Measurements from ENCODE around the gene AMPH.

The AMPH gene
- 0 to 0.06 reads per million in 2 experiments for total RNA-seq

DNA sequence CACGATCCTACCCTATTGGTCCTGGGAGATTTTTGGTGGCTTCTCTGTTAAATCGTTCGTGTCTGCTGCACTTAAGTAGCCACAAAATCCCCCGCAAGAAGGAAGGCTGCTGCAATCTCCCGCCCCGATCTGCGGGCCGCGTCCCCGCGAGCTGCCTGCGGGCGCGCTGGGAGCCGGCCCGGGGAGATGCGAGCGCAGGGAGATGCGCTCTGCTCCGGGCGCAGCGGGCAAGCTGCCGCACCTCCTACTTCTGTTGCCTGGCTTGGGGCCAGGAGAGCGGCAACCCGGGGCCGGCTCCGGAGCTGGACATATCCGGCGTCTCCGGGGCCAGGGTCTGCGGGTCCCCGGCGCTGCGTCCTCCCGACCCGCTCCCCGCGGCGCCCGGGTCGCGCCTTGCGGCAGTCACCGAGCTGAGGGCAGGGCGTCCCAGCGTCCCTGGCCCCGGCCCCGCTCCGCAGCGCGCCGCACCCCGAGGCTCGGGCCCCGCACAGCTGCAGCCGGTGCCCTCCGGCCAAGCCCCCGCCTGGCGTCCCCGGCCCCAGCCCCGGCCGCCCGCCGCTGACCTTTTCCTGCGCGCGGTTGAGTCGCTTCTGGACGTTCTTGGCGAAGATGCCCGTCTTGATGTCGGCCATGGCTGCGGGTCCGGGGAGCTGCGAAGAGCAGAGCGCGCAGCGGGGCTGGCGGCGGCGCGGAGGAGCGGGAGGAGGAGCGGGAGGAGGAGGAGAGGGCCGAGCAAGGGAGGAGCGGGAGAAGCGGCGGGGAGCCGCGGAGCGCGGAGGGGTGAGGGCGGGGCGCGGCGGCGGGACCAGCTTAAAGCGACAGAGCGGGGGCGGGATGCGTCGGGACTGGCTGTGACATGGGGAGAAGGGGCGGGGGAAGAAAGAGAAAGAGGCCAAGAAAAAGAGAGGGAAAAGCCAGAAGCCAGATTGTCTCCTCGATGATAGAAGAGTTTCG, at the start of gene AMPH:
Gene AMPH, minus strand, starts transcription at position 654 of the 954 bp plus-strand sequence. Its CDS starts 22 bp downstream, at position 632.
- no peak for DNase-seq (ENCODE audit: low read depth)

DNA sequence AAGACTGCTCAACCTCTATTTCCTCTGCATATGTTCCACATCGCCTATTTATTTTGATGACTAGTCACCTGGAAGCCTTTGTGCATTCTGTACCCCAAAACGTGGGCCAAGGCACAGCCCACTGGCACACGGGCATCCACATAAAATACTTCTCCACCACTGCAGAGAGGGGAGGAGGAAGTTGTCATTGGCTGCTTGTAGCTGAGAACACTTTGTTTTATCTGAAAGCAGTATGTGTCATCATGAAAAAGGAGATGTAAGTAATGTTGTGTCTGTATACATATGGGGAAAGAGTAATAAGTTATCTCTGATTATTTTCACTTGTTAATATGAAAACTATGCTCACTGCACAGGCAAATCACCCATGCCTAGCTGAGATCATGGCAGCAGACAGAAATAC, 48.2 kb upstream of the AMPH start:
- DNase-seq (ENCODE audit: low read depth), result no peak

DNA sequence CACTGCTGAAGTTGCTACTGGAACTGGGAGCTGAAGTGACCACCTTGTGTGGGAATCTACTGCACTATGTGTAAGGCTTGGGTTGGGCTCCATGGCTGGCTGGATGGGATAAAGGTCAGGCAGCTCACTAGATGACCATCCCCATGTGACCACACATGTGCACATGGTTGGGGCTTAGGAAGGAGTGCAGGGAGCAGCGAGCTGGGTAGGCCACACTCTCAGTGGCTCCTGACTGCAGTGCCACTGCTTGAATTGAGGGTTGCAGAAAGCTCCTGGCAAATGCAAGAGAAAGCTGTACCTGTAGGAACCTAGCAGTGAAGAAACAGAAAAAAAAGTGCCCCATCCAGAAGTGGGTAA, 47.5 kb upstream of the AMPH start:
- no peak for DNase-seq (ENCODE audit: low read depth)

DNA sequence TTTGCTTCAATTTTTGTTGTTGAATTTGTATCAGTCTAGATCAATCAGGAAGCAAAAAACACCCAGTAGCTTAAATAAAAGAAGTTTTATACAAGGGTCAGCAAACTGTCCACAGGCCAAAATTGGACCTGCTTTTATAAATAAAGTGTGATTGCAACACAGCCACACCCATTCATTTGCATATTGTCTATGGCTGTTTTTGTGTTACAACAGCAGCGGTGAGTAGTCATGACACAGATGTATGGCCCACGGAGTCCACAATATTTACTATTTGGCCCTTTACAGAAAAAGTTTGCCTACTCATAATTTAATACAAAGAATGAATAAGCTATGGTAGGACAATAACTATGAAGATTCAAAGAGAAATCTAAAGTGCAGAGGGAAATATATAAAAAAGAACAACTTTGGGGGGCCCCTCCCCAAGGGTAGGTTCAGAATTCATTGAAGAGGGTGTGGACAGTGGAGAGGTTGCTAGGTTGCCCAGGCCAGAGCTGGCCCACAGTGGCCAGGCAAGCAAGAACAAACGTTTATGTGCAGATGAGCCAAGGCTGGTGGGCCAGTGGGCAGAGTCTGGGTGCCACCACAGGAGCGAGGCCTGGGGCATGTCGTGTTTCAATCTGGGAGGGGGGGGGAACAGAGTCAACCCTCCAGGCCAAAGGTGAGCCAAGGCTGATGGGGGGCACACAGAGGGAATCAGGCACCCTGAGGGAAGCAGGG, 47.0 kb upstream of the AMPH start:
- no peak for DNase-seq (ENCODE audit: low read depth)

DNA sequence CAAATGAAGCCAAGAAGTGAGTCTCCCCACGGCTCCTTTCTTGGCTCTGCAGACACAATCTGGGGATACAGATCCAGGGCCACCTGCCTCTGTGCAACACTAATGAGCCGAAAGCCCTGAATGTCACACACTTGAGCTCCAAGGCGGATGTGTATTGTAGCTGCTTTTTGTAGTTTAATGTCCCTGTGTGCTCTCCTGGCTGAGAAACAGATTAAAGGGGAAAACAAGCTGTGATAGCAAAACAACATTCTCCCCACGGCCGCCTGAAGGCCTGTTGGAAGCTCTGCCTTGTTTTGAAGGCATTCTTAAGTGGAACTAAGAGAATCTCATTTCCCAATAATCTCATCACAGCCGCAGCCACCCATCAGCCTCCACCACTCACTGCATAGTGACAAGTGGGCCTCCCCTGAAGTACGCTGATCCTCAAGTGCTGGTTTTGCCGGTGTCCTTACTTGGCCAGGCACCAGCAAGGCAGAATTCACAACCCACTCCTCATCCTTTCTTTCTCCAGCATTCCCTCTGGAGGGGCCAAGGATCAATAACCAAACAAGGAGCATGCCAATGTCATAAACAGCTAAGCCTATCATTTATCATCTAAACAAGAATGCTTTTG, 44.4 kb upstream of the AMPH start:
- no peak for DNase-seq (ENCODE audit: low read depth)

DNA sequence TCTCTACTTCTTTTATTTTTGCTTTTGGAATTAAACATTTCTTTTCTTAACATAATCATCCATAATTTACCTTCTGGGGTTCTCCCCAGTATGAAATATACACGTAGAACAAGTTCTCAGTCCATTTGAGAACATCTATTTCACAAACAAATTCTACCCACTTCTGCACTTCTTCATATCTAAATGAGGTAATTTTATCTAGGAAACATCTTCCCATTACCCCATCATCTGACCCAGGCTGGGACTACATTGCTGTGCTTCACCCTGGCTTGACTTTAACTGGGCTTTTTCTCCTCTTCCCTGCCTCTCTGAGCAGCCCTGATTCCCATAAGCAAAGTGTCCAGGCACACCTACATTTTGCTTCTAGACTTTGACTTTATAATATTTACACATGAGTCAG, 43.3 kb upstream of the AMPH start:
- DNase-seq (ENCODE audit: low read depth), result no peak

DNA sequence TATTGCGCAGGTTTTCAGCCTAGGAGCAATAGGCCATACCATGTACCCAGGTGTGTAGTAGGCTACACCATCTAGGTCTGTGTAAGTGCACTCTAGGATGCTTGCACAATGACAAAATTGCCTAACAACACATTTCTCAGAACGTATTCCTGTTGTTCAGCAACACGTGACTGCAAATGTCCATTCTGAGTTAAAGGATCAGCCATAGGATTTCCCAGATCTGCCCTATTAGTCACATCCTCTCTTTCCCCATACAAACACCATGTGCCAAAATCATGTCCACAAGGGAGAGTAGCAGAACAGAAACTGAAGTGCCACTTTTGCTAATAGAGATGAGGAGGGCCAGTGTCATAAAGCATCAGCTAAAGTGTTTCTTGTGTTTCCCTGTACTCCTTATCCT, 42.6 kb upstream of the AMPH start:
- no peak for DNase-seq (ENCODE audit: low read depth)

DNA sequence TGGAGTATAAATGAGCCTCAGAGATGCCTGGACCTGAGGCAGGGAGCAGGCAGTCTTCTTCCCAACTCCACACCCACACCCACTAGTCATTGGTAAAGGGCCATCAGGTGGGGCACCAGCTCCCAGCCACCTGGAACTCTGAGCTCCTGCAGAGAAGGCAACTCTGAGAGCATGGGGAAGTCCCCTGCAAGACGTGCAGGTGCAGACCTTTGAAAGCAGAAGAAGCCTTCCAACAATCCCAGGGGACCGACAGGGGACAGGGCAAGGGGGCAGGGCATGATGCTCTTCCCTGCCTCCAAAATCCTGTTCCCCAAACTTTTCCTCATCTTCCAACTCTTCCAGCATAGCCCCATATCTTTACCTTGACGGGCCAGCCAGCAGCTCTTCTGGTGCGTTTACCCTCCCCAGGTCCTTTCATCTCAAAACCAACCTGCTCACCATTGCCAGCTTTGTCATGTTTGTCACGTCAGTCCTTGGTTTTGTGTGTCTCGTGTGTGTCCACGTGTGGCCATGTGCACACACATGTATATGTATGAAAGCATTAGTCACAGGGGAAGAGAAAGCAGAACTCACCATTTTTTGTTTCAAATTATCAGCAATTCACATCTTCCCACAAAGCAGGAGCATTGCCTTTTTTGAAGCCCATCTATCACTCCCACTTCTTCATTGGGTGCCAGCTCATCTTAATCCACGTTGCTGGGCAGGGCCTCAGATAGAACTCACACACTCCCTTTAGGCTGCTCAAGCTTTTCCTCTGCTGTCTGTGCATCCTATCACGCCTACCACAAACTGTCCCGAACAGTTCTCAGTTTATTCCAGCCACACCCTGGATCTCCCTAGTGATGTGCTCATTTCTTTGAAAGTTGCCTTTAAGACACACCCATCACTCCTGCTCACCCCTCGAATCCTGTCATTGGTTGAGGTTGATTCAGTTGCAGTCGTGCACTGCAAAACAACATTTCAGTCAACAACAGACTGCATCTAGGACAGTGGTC, 41.0 kb upstream of the AMPH start:
- no peak for DNase-seq (ENCODE audit: low read depth)

DNA sequence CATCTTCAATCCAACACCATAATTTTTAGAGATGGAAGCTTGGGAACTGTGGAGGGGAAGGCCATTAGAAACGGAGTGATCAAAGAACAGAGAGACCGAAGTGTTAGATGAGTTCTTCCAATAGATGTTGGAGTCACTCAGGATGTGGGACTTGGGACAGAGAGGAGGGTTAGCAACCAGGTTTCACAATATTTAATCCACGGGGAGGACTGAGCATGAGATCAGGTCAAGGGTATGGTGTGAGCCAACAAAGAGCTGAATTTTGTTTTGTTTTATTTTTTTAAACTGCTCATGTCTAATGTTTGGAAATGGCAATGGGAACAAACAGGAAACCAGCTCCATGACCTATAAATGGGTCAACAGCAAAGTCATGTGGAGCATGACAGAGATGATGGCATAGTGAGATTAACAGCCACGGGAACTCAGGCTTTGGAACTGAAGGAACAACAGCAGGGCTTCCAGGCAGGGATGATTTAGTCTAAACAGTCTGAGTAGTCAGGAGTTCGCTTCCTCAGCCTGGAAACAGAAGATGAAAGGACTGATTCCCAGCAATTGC, 38.9 kb upstream of the AMPH start:
- DNase-seq (ENCODE audit: low read depth), result no peak

DNA sequence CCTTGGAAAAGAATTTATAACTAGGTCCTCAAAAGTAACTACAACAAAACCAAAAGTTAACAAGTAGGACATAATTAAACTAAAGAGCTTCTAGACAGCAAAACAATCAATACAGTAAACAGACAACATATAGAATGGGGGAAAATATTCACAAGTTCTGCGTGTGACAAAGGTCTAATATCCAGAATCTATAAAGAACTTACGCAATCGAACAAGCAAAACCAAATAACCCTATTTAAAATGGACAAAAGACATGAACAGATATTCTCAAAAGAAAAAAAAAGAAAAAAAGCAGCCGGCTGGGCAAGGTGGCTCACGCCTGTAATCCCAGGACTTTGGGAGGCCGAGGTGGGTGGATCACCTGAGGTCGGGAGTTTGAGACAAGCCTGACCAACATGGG, 33.8 kb upstream of the AMPH start:
- no peak for DNase-seq (ENCODE audit: low read depth)

DNA sequence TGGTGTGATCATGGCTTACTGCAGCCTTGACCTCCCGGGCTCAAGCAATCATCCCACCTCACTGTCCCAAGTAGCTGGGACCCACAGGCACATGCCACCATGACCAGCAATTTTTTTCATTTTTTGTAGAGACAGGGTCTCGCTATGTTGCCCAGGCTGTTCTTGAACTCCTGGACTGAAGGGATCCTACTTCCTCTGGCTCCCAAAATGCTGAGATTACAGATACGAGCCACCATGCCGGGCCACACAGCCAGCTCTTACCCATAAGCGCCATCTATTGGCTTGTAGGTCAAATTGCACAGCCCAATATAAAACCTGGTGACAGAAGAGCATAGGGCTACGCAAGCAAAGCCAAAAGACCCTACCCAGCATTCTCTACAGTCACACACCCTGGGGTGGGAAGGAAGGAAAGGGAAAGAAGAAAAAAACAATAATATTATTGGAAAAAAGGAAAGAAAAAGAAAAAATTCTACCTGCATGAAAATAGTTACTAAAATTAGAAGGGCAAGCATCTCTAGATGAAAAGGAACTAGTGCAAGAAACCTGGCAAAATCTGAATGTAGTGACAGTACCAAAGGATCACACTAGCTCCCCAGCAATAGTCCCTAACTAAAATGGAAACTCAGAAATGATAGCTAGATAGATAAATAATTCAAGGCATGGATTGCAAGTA, 29.4 kb upstream of the AMPH start:
- no peak for DNase-seq (ENCODE audit: low read depth)

DNA sequence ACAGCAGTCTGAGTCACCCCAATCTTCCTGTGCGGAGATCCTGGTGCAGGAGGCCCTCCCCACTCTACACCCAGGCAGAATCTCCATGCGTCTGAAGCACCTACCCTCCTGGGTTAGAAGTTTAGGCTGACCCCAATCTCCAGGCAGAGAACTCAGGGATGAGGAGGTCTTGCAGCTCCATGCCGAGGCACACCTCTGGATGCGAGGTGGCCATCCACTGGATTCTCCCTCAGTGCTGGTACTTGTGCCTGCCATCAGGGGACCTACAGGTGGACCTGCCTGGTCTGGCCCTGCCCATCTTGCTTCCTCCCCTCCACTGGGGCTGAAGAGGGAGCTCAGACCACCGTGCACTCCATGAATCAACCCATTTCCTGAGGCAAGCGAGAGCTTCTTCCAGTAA, 28.8 kb upstream of the AMPH start:
- DNase-seq (ENCODE audit: low read depth), result no peak

DNA sequence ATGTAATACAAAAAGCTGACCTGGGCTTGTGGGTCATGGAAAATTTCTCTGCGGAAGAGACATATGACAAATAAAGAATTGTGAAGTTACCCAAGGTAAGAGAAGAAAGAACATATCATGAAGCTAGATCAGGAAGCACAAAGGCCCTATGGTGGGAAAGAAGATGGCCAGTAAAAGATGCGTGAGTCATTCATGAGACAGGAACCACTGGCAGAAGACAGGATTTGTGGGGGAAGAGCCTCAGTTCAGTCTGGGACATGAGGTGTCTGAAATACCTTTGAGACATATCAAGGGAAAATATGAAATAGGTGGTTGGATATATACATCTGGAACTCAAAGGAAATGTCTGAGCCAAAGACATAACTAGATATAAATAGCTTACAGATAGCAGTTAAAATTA, 27.7 kb upstream of the AMPH start:
- DNase-seq (ENCODE audit: low read depth), result no peak

DNA sequence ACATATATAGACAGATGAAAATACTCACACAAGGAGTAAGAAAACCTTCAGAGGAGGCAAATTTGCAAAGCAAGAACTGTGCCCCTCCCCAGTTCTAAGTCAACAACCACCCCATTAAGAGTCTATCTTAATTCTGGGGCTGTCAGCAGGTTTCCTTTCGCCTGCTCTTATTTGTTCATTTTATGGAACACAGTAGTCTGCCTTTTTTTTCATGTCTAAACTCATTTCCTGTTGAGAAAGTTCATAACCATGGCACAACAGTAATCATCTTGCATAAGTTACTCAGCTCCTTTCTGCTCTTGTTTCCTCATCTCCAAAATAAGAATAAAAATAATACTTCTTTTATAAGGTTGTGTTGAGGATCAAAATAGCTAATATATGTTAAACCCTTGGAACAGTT, 25.8 kb upstream of the AMPH start:
- DNase-seq (ENCODE audit: low read depth), result no peak

DNA sequence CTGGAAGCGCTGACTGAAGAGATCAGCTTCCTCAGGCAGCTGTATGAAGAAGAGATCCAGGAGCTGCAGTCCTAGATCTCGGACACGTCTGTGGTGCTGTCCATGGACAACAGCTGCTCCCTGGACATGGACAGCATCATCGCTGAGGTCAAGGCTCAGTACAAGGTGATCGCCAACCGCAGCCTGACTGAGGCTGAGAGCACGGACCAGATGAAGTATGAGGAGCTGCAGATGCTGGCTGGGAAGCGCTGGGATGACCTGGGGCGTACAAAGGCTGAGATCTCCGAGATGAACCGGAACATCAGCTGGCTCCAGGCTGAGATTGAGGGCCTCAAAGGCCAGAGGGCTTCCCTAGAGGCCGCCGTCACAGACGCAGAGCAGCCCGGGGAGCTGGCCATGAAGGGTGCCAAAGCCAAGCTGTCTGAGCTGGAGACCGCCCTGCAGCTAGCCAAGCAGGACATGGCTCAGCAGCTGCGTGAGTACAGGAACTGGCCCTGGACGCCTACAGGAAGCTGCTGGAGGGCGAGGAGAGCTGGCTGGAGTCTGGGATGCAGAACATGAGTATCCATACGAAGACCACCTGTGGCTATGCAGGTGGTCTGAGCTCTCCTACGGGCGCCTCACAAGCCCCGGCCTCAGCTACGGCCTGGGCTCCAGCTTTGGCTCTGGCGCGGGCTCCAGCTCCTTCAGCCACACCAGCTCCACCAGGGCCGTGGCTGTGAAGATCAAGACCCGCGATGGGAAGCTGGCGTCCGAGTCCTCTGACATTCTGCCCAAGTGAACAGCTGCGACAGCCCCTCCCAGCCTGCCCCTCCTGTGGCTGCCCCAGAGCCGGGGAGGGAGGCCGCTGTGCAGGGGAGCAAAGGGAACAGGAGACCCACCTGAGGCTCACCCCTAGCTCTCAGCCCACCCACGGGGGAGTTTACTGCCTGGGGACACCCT, 24.9 kb upstream of the AMPH start:
- no peak for DNase-seq (ENCODE audit: low read depth)

DNA sequence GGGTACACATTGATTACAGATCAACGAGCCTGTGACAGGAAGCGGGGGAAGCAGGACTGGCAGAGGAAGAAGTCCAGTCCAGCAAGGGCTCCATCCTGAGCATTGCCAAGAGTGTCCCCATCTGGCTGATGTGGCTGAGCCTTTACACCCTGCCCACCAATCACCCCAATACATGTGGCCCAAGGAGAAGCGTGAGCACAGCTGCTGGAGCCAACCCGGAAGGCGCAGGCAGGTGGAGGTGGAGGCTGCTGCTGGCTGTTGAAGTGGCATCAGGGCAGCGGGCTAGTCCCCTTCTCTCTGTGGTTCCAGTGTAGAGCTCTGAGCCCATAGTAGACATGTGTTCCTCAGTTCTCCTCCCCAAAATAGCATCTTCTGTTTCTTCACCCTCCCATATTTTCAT, 6.8 kb upstream of the AMPH start:
- DNase-seq (ENCODE audit: low read depth), result no peak

DNA sequence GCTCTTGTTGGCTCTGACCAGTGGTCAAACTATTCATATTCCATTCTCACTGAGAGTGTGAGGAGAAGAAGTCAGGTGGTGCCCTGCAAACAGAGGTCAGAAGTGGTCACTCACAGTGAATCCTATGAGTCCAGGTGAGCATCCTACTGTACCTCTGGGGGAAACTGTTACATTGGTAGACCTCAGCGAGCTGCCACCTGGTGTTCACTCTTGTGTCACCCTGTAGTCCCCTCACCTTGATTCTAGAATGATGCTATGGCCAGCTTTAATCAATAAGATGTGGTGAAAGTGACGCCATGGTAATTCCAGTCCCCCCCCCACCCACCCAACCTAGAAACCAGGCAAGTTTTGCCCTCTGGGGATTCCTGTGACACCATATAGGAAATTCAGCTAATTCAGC, 1.2 kb upstream of the AMPH start:
- no peak for DNase-seq (ENCODE audit: low read depth)

DNA sequence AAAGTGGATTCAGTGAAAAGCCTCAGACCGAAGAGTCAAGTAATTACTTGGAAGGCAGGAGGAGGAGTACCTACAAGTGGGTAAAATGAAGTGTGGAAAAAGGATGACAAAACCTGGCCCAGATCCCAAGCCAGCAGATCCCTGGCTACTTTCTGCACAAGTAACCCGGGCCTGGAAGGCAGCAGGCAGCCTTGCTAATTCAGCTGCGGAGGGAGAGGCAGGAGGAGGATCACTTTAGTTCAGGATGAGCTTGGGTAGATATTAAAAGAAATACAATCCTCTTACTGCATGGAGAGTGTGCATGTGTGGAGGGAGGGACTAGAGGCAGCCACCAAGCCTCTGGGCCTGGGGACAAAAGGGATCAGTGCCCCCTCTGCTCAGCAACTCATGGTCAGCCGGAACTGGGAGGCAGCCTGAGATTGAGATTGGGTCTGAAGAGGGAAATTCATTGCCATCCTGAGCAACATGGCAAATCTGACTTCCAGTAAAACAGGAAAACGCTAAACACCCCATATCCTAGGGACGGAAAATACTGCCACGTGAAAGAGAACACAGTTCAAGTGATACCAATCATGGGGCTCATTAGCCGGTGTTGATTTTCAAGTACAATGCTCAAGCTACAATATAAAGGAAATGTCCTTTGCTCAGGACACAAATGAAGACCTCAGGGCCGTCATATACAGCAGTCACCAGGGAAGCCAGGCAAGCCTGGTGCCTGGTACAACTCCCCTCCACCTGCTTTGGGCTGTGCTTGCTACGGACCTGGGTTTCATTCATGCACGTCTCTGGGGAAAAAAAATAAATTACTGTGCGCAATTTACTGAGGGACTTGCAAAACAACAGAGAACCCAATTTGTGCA, 1.3 kb downstream of the AMPH start:
- no peak for DNase-seq (ENCODE audit: low read depth)
